ENCODE results near the gene CPS1.

Gene CPS1

GRCh38 chr2:210557721-210558120, 1.3 kb downstream of the CPS1 start:
- TF ChIP-seq CTCF (IDR thresholded peaks at IDR 0.05; ENCODE audit: borderline replicate concordance, insufficient read depth, low read depth, low read length) = no peak
- H3K4me3 ChIP-seq (ENCODE audit: low read depth, low read length) = no peak overlapping the region

- no peak for TF ChIP-seq CTCF (IDR thresholded peaks at IDR 0.05; ENCODE audit: borderline replicate concordance, insufficient read depth, low read depth, low read length)
- no peak overlapping the region for H3K4me3 ChIP-seq (ENCODE audit: low read depth, low read length)
Observed at GRCh38 chr2:210558708-210559107, 2.3 kb downstream of the CPS1 start.

GRCh38 chr2:210559182-210559581, 2.8 kb downstream of the CPS1 start:
- no peak overlapping the region for H3K4me3 ChIP-seq (ENCODE audit: low read depth, low read length)
- TF ChIP-seq CTCF (IDR thresholded peaks at IDR 0.05; ENCODE audit: borderline replicate concordance, insufficient read depth, low read depth, low read length) = no peak

- no peak for TF ChIP-seq CTCF (IDR thresholded peaks at IDR 0.05; ENCODE audit: borderline replicate concordance, insufficient read depth, low read depth, low read length)
- no peak overlapping the region for H3K4me3 ChIP-seq (ENCODE audit: low read depth, low read length)
Observed at GRCh38 chr2:210561475-210561874, 5.1 kb downstream of the CPS1 start.

- H3K4me3 ChIP-seq (ENCODE audit: low read depth, low read length) = no peak overlapping the region
Observed at GRCh38 chr2:210562091-210562490, 5.7 kb downstream of the CPS1 start.

GRCh38 chr2:210562502-210563080, 6.2 kb downstream of the CPS1 start:
- TF ChIP-seq CTCF (IDR thresholded peaks at IDR 0.05; ENCODE audit: borderline replicate concordance, insufficient read depth, low read depth, low read length) = no peak
- no peak overlapping the region for H3K4me3 ChIP-seq (ENCODE audit: low read depth, low read length)

More at GRCh38 chr2:210562091-210562490, 5.7 kb downstream of the CPS1 start:
- TF ChIP-seq CTCF (IDR thresholded peaks at IDR 0.05; ENCODE audit: borderline replicate concordance, insufficient read depth, low read depth, low read length) = no peak

GRCh38 chr2:210567279-210567678, 10.9 kb downstream of the CPS1 start:
- TF ChIP-seq CTCF (IDR thresholded peaks at IDR 0.05; ENCODE audit: borderline replicate concordance, insufficient read depth, low read depth, low read length) = no peak

More at GRCh38 chr2:210567279-210567678, 10.9 kb downstream of the CPS1 start:
- H3K4me3 ChIP-seq (ENCODE audit: low read depth, low read length) = no peak overlapping the region
